ENCODE data around the gene GPR146.

Gene GPR146

DNA sequence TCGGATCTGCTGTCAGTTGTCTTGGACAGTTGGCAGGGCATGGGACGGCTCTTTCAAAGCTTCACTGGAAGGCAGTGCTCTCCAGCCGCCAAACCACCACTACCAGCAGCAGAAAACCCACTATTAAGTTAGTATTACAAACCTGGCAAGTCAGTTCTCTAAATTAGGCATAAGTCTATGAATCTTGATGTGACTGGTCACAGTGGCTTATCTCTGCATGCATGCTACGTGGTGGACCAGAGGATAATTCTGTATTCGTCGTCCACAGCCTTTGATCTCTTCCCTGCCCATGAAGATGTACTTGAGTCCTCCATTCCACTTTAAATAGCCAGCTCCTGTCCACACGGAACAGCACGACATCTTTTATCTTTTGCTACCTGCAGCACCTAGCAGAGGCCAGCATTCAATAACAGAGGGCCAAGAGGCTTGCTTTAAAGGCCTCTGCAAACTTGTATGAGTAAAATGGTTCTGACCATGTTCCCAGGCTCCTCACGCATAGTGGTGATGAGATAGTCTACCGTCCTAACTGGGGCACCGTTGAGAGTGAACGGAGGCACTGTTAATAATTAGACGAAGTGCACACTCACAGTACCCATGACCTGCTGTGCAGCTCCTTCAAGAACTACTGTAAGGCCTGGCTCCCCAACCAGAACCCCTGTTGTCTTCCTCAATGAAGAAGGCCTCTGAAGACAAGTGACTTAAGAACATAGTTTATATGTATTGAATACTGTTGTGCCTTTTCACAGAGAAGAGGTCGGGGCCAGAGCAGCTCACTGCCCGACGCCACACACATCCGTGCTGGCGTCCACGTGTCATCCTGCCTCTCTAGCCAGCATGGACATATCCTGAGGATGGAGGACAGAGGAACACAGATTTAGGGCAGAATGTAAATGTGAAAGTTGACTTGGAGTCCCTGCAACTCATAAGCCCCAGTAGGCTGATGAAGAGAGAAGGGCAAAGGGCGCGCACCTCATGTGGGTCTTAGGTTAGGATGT is 1.0 kb downstream of the GPR146 start:
- no peak for DNase-seq (ENCODE audit: low read depth)

DNA sequence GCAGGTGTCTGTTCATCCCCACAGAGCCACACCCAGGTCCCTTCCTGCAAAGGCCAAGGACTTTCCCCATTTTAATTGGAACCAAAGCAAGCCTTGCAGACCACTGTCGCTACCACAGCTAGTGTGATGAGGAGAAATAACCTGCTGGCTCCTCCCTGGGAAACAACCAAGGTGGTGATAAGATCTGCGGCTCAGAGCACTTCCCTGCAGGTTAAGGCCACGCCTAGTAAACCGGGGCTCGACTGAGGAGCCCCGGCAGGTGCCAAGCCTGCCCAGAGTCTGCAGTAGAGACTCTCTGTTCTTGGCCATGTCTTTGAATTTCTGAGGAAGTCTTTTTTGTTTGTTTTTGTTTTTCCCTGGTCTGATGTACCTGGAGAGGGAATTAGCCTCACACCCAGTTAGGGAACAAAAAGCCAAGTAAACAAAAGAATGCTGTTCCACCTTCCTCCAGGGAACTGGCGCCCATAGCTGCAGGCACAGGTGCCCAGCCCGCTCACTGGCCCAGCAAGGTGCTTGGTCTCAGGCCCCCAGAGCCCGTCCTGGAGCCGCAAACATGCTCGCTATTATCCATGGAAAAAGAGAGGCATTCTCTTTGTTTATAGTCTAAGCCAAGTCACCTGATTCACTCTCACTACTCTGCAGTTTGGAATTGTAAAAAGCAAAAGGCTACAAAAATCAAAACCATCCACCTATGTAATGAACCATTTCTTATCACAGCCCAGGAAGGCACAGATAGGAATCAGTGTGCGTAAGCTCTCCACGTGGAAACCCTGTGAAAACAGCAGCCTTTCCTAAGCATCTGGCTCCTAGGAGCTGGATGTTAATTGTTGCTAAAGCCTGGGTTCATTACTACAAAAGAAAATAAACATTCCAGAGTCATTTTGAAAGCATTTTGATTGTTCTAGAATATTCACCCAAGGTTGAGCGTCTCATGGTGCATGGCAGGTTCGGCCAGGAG is 2.7 kb downstream of the GPR146 start:
- no peak for DNase-seq (ENCODE audit: low read depth)

DNA sequence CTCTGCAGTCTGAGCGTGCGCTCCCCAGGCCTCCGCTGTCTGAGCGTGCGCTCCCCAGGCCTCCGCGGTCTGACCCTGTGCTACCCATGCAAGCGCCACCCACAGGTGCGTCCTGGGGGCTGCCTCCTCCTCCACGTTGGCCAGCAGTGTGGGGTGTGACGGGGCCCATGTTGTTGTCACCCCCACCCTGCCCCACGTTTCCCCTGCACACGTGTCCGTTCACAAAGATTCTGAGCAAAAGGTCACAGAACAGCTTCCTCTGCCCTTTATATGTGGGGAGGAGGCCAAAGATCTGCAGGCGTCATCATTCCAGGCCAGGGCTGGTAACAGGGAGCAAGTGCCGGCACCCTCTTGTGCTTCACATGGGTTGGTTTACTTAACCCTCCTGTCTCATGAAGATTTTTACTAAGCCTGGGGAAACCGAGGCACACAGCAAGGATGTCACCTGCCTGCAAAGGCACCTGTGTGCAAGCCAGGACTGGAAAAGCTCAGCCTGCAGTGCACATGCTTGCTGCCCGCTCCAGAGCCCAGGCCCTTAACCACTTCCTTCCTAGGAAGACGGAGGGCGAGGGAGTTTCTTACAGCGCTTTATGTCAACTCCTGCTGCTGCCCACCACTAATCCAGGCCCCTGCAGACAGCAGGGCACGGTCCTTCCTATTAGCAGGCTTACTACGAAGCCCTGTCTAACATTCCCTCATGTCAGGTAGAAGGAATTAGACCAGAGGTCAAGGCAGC is 4.8 kb downstream of the GPR146 start:
- DNase-seq (ENCODE audit: low read depth), result no peak

DNA sequence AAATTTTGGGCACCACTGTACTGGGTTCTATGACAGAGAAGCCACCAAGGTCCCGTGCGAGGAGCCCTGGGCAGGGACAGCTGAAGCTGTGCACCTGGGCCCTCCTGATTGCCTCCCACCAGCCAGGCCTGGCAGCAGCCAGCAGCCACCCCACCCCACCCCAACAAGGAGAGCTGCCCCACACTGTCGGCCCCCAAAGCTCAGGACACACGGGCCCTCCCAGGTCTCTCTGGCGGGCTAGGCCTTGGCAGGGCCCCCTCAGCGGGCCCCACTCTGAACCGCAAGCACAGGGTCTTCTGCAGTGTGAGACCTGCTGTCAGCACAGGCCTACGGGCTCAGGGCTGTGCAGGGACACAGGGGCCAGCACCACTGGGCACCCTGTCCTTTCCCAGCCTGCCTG is 5.5 kb downstream of the GPR146 start:
- no peak for DNase-seq (ENCODE audit: low read depth)

DNA sequence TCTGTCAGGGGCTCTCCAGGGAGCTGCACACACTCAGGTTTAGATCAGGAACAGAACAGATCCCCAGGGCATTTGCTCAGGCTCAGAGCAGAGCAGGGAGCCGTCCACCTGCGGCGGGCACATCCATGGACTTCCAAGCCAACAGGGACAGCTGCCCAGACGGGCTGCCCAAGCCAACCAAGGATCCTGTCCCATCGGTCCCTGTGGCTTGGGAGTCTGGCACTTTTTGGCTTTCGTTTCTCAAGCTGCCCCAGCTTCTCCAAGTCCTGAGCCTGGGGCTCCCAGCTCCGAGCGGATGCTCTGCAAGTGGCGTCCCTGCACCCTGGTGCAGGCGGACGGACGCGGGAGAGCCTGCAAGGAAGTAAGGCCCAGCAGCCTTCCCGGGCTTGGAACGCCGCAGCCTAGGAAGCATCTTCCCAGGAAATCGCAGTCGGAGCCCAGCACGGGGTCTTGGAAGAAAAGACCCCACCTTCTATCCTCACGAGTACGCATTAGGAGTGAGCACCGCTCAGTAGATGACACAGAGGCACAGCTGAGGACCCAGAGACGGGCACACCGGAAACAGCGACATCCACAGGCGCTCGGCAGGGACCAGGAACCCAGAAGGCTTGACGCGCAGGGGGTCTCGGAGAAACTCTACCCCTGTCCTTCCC is 6.0 kb downstream of the GPR146 start:
- no peak for DNase-seq (ENCODE audit: low read depth)

DNA sequence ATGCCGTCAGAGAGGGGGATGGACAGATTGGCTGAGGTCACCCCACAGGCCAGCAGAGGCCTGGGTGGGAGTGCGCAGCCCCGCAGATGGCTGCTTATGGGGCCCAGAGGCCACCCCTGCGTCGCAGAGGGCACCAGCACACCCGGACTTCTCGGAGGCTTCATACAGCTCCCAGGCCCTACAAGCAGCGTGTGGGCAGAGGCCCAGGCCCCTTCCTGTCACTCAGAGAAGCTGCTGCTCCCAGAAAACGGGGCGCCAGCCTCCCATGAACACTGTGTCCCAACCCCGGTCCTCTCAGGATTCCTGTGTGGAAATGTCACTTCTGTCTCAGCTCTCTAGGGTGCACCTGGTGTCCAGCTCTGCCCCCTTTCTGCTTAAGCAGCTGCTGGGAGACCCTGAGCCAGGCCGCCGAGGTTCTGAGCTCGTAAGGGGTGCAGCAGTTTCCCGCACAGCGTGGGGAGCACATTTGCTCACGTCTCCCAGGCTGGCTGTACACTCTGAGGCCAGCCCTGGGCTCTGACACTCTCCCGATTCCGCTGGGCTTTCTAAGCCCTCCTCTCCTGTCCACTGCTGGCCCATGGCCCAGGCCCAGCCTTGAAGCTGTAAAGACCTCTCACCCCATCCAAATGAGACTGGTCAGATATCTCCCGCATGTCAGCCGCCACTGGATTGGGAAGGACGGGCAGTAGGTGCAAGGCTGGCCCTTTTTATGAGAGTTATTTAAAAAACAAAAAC is 6.8 kb downstream of the GPR146 start:
- DNase-seq (ENCODE audit: low read depth), result no peak

DNA sequence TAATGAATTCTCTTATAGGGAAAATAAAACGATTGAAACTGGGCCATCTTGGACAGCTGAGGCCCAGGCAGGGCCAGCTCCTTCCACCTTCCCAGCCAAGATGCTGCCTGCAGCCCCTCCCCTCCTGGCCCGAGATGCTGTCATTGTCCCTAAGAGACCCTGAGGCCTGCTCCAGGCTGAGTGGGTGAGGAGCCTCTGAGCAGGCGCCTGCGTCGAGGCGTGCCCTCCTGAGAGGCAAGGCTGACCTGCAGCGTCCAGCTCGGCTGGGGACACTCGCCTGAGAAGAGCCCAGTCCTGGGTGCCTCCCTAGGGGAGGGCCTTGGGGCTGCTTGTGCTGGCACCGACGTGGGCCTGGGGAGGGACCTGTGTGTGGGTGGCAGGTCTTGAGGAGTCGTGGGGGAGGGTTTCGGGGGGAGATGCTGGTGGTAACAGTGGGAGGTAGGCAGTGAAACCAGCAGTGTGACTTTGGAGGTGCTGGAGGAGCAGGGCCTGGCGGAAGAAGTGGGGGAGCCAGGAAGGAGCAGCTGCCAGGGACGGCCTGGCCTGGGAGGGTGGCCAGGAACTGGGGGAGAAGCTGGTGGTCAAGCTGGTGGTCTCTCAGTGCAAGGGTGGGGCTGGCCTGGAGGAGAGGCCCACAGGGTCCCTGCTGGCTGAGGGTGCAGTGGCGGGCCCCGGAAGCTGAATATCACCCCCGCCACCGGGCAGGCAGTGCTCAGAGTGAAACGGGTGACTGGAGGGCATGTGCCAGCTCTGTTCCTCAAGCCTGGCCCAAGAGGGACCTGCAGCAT is 7.9 kb downstream of the GPR146 start:
- no peak for DNase-seq (ENCODE audit: low read depth)

DNA sequence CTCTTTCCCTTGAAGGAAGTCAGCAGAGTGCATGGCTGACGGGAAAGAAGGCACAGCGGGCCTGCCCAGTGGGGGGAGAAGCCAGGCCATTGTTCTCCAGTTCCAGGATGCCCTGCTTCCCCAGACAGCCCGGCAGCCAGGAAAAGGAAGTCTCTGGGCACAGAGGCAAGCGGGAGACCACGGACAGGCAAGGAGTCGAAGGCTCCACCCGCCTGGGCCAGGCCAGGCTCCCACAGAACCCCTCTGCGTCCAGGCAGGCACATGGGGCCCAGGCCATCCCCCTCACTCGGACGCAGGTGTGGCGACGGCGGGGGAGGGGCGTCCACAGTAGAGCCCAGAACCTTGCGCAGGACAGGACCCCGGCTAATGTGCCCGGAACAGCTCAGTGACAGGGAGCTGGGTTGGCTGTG is 8.7 kb downstream of the GPR146 start:
- DNase-seq (ENCODE audit: low read depth), result no peak

DNA sequence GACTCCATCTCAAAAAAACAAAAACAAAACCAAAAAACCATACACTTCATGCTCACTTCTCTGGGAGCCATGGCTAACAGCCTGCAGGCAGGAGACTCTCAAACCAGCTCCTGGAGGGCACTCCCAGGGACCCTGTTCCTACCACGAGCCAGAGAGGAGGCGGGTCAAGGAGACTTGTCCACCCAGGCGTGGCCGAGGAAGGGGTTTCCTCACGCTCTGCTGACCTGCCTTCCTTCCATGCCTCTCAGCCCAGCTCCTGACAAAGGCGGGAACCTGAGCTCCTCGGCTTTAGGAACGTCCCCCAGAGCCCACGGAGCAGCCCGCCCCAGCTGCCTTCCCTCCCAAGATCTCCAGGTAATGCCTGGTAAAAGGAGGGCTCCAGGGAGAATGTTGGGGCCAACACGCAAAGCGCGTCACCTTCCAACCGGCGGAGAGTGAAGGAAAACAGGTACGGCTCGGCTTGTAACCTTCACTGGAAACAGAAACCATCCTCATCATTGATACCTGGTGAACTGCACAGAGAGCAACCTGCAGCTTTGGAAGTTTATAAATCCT is 9.5 kb downstream of the GPR146 start:
- no peak for DNase-seq (ENCODE audit: low read depth)

DNA sequence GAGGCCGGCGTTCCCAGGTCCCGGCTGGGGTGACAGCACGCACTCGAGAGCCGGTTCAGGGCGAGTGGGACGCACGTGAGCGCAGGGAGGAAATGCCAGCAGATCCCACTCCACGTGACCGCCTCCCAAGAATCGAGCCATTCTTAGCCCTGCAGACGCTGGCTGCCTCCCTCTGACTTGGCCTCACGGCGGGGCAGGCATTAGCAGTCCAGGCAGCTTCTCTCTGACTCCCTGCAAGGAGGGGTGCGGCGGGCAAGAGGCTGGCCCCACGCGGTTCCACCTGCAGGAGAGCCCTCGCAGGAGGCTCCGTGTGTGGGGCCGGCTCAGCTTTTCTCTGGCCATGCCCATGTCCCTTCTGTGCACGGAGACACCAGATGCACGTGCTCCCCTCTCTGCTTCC is 10.1 kb downstream of the GPR146 start:
- no peak for DNase-seq (ENCODE audit: low read depth)

DNA sequence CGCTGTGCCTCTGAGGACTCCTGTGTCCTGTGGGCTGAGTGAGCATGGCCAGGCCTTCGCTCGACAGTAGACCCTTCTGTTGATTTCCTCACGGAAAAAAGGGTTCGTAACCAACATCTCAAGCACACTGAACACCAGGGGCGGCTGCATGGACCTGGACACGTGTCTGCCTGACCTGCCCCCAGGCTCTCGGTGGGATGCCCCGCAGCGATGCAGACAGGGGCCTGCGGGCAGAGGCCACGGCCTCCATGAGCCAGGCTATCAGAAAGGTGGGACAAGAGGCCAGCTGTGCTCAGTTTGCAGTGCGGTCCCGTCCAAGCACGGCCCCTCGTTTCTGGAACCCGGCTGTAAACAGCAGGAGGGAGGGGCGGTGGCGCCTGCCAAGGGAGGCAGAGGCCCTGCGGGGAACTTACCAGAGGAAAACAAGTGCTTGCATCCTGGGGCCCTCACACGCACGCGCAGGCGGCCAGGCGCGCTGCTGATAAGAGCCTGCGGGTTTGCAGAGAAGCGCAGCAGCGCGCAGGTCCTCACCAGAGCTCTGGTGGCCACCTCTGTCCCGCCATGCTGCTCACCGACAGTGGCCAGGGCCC is 10.6 kb downstream of the GPR146 start:
- DNase-seq (ENCODE audit: low read depth), result no peak

DNA sequence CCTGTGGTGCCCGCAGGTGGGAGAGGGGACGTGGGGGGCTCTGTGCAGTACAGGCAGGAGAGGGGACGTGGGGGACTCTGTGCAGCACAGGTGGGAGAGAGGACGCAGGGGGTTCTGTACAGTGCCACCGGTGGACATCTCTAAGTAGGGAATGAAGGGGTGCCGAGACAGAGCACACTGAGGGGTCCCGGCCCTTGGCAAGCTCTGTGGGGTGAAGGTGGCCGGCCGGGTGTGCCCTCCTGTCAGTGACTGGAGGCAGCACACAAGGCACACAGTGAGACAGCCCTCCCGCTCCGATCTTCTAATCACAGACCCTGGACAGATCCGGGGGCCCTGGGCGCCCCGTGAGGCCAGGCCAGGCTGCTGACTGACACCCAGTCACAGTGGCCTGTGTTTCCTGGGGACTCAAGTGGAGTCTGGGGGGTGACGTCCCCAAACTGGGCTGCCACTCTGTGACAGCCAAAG is 11.2 kb downstream of the GPR146 start:
- DNase-seq (ENCODE audit: low read depth), result no peak

DNA sequence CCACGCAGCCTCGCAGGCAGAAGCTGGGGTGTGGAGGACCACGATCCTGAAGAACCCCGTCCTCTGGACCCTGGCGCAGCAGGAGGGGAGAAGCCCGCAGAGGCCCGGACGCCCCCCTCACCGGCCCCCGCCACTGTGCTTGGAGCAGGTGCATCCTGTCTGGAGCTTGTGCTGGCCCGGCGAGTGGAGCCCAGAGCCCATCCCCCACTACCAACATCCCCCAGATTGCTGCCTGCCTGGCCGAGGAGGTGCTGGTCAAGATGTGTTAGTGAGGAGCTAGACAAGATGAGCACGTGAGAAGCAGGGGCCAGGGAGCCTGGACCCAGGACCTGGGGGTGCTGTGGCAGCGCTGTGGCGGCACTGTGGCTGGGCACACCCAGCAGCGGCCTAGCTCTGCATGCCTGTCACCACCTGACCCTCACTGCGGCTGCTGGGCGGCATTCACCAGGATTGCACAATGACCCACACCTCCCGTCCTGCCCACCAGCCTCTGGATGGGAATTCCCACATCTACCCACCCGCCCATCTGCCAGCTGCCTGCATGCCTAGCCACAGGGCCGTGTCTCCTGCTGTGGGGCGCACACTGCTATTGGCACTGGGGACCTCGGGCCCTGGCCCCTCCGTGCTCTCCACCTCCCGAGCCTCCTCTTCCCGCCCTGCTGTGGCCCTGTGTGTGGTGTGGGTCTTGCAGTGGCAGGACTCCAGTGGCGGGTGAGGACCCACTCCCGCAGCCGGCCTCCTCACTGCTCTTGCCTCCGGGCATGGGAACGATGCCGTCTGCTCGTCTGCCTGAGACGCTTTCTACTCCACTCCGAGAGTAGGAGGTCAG is 11.8 kb downstream of the GPR146 start:
- no peak for DNase-seq (ENCODE audit: low read depth)

DNA sequence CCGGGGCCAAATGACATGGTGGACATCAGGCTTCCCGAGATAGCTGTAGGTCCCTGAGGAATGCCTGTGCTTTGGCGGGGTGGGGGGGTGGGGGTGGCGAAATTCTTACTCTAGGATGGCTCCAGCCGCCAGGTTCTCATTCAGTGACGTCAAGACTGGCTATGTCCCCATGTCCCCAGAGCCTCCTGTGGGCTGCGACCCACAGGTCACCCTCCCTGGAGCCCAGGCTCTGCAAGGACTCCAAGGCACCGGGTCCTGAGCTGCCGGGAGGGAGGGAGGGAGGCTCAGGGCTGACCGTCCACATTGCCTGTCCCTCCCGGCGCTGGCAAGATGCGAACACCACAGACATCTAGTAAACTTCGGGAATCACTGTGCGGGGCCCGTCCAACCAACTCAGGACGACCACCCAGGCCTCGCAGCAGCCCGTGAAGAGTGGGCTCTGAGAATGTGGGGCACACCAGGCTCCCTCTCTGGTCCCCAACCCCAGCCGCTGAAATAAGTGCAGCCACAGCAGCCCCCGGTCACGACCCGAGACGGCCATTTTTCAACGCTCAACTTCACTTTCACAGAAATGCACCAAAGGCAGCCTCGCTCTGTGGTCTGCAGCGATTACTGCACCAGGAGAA is 12.6 kb downstream of the GPR146 start:
- DNase-seq (ENCODE audit: low read depth), result no peak

DNA sequence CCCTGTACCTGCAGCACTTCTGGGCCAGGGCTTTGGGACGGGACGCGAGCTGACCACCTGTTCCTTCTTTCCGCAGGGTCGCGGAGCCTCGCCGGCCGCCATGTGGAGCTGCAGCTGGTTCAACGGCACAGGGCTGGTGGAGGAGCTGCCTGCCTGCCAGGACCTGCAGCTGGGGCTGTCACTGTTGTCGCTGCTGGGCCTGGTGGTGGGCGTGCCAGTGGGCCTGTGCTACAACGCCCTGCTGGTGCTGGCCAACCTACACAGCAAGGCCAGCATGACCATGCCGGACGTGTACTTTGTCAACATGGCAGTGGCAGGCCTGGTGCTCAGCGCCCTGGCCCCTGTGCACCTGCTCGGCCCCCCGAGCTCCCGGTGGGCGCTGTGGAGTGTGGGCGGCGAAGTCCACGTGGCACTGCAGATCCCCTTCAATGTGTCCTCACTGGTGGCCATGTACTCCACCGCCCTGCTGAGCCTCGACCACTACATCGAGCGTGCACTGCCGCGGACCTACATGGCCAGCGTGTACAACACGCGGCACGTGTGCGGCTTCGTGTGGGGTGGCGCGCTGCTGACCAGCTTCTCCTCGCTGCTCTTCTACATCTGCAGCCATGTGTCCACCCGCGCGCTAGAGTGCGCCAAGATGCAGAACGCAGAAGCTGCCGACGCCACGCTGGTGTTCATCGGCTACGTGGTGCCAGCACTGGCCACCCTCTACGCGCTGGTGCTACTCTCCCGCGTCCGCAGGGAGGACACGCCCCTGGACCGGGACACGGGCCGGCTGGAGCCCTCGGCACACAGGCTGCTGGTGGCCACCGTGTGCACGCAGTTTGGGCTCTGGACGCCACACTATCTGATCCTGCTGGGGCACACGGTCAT is 13.3 kb downstream of the GPR146 start:
- DNase-seq (ENCODE audit: low read depth), result no peak

DNA sequence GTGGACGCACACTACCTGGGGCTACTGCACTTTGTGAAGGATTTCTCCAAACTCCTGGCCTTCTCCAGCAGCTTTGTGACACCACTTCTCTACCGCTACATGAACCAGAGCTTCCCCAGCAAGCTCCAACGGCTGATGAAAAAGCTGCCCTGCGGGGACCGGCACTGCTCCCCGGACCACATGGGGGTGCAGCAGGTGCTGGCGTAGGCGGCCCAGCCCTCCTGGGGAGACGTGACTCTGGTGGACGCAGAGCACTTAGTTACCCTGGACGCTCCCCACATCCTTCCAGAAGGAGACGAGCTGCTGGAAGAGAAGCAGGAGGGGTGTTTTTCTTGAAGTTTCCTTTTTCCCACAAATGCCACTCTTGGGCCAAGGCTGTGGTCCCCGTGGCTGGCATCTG is 14.0 kb downstream of the GPR146 start:
- DNase-seq (ENCODE audit: low read depth), result no peak

DNA sequence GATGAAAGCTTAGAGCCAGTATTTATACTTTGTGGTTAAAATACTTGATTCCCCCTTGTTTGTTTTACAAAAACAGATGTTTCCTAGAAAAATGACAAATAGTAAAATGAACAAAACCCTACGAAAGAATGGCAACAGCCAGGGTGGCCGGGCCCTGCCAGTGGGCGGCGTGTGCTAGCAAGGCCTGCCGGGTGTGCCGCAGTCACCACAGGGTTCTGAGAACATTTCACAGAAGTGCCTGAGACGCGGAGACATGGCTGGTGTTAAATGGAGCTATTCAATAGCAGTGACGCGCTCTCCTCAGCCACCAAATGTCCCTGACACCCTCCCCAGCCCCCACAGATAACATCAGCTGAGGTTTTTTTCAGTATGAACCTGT is 14.5 kb downstream of the GPR146 start:
- no peak for DNase-seq (ENCODE audit: low read depth)

Data from GM04504 (cell line).